Neuronal stem cell (in vitro differentiated cells): ENCODE data around the gene IFNB1.

Source experiments
- DNase-seq: peaks from one replicate; pipeline ENCODE4 v3.0.0-alpha.2; 2013; ENCODE audit warnings: low spot score
- H2AFZ ChIP-seq: one replicate; pipeline ENCODE4 v1.6.1; 2013; ENCODE audit warnings: mild to moderate bottlenecking, low read length, inconsistent platforms
- H2AK5ac ChIP-seq: 2 replicates; pipeline ENCODE4 v1.6.1; 2013; ENCODE audit warnings: low read depth, mild to moderate bottlenecking, inconsistent platforms, low read length, moderate library complexity, mixed read lengths
- H2BK120ac ChIP-seq: 2 replicates; pipeline ENCODE4 v1.6.1; 2013; ENCODE audit warnings: low read depth, mild to moderate bottlenecking, inconsistent platforms, low read length, moderate library complexity, mixed read lengths
- H2BK12ac ChIP-seq: one replicate; pipeline ENCODE4 v1.6.1; 2013; ENCODE audit warnings: low read length, inconsistent platforms
- H2BK15ac ChIP-seq: 2 replicates; pipeline ENCODE4 v1.6.1; 2013; ENCODE audit warnings: mild to moderate bottlenecking, low read length, inconsistent platforms, mixed read lengths
- H2BK5ac ChIP-seq: one replicate; pipeline ENCODE4 v1.6.1; 2013; ENCODE audit warnings: inconsistent platforms, mild to moderate bottlenecking, low read length, moderate library complexity
- H3K14ac ChIP-seq: one replicate; pipeline ENCODE4 v1.6.1; 2013; ENCODE audit warnings: low read length, inconsistent platforms
- H3K18ac ChIP-seq: 2 replicates; pipeline ENCODE4 v1.6.1; 2013; ENCODE audit warnings: low read length, inconsistent platforms
- H3K23ac ChIP-seq: 2 replicates; pipeline ENCODE4 v1.6.1; 2013; ENCODE audit warnings: low read depth, mild to moderate bottlenecking, mixed read lengths, low read length, inconsistent platforms; ENCODE audit not compliant: poor library complexity
- H3K27ac ChIP-seq: replicated peaks from 3 replicates; pipeline ENCODE4 v1.5.1; 2013; ENCODE audit warnings: low read length, inconsistent platforms
- H3K27me3 ChIP-seq, 3 experiments: 2 replicates each; pipeline ENCODE4 v1.6.1; 2013; ENCODE audit warnings: low read length in 3 of 3, mild to moderate bottlenecking in 2 of 3, inconsistent platforms in 1 of 3, low read depth in 1 of 3, mixed read lengths in 1 of 3, moderate library complexity in 1 of 3; ENCODE audit not compliant: control insufficient read depth in 3 of 3, insufficient read depth in 3 of 3
- H3K36me3 ChIP-seq, 2 donors: replicated peaks in 1 of 2; 2 replicates each; pipeline ENCODE4 v1.6.1; 2013; ENCODE audit warnings: low read length in 2 of 2; ENCODE audit not compliant: control insufficient read depth in 2 of 2, insufficient read depth in 2 of 2
- H3K4ac ChIP-seq: 2 replicates; pipeline ENCODE4 v1.6.1; 2013; ENCODE audit warnings: inconsistent platforms, mild to moderate bottlenecking, low read length, moderate library complexity
- H3K4me1 ChIP-seq, 2 donors: 1 replicate in 1 of 2; 2 replicates in 1 of 2; pipeline ENCODE4 v1.6.1; 2013; ENCODE audit warnings: low read length in 2 of 2, low read depth in 1 of 2; ENCODE audit not compliant: control insufficient read depth in 2 of 2, insufficient read depth in 1 of 2
- H3K4me2 ChIP-seq: one replicate; pipeline ENCODE4 v1.6.1; 2013; ENCODE audit warnings: mild to moderate bottlenecking, low read length, inconsistent platforms; ENCODE audit not compliant: insufficient read depth, poor library complexity, severe bottlenecking
- H3K4me3 ChIP-seq, 2 donors: 2 replicates each; pipeline ENCODE4 v1.5.1; 2013; ENCODE audit warnings: low read length in 2 of 2, mild to moderate bottlenecking in 2 of 2, inconsistent platforms in 1 of 2, moderate library complexity in 1 of 2
- H3K79me1 ChIP-seq: one replicate; pipeline ENCODE4 v1.6.1; 2013; ENCODE audit warnings: low read depth, mild to moderate bottlenecking, inconsistent platforms, low read length, moderate library complexity
- H3K9ac ChIP-seq: one replicate; pipeline ENCODE4 v1.6.1; 2013; ENCODE audit warnings: mild to moderate bottlenecking, low read depth, low read length, inconsistent platforms; ENCODE audit not compliant: poor library complexity
- H3K9me3 ChIP-seq, 2 donors: replicated peaks in 1 of 2; 2 replicates each; pipeline versions ENCODE3 to v1.6.1; 2013; ENCODE audit warnings: low read length in 2 of 2, mild to moderate bottlenecking in 2 of 2, inconsistent platforms in 1 of 2, low read depth in 1 of 2, mixed read lengths in 1 of 2, moderate library complexity in 1 of 2; ENCODE audit not compliant: control insufficient read depth in 2 of 2, insufficient read depth in 1 of 2
- H4K8ac ChIP-seq: one replicate; pipeline ENCODE4 v1.6.1; 2013; ENCODE audit warnings: low read depth, mild to moderate bottlenecking, inconsistent platforms, low read length, moderate library complexity
- H4K91ac ChIP-seq: one replicate; pipeline ENCODE4 v1.6.1; 2013; ENCODE audit warnings: low read length, low read depth, mild to moderate bottlenecking, inconsistent platforms; ENCODE audit not compliant: poor library complexity
- WGBS, 2 donors: extraction: QIAGEN DNeasy Blood & Tissue Kit; methylation state at CpG; one replicate each; pipeline ENCODE4 v1.1.7; 2013; ENCODE audit warnings: missing lambda C conversion rate in 2 of 2, mixed read lengths in 1 of 2; ENCODE audit not compliant: insufficient read length in 2 of 2, insufficient replicate concordance in 1 of 2; ENCODE audit errors: extremely low coverage in 2 of 2; 5-methylcytosine and 5-hydroxymethylcytosine counted together

Gene IFNB1

GRCh38 chr9:21097817-21098216 lies 20.1 kb upstream of the IFNB1 start:
- Histone ChIP-seq H3K79me1 (no peaks in the 10 kb centered on the region), H3K9me3 (no peaks in the 10 kb centered on the region), H3K4me2 (no peak overlapping the region), H2BK120ac (no peak overlapping the region), H3K23ac (no peak overlapping the region), H2AFZ (no peak overlapping the region), H3K27ac (no peak overlapping the region), H3K18ac (no peak overlapping the region), H3K4ac (no peak overlapping the region), H3K4me1 (peaks cover 0 to 2% of the 10 kb centered on the region in 2 donors), H3K14ac (no peak overlapping the region), H3K4me3 (no peak overlapping the region), H3K27me3 (no peaks in the 10 kb centered on the region), H4K91ac (no peak overlapping the region), H2BK12ac (no peak overlapping the region), H3K9ac (no peak overlapping the region), H3K36me3 (no peaks in the 10 kb centered on the region), H2AK5ac (no peak overlapping the region), H2BK5ac (no peak overlapping the region), H4K8ac (no peak overlapping the region), H2BK15ac (no peak overlapping the region)
- WGBS, 2 donors = no CpG with 5 or more reads among the region's 2 CpGs
- no peak for DNase-seq

- H3K4me1 ChIP-seq = no peaks in the 10 kb centered on the region
- H3K4me2 ChIP-seq = no peak overlapping the region
- no peak overlapping the region for H2BK15ac ChIP-seq
- H3K4me3 ChIP-seq = no peak overlapping the region
- H2AK5ac ChIP-seq = no peak overlapping the region
- no peak overlapping the region for H2BK12ac ChIP-seq
- no peak overlapping the region for H3K4ac ChIP-seq
- DNase-seq = no peak
- no peaks in the 10 kb centered on the region for H3K27me3 ChIP-seq
- H2BK5ac ChIP-seq = no peak overlapping the region
- no peak overlapping the region for H4K8ac ChIP-seq
- H3K36me3 ChIP-seq = no peaks in the 10 kb centered on the region
- H2AFZ ChIP-seq = peak overlapping the region; percentile 42
- H3K27ac ChIP-seq = no peak overlapping the region
- no peak overlapping the region for H4K91ac ChIP-seq
- no peak overlapping the region for H3K18ac ChIP-seq
- H3K23ac ChIP-seq = no peak overlapping the region
- H3K9ac ChIP-seq = no peak overlapping the region
- WGBS, 2 donors = no CpG with 5 or more reads among the region's 2 CpGs
- no peak overlapping the region for H3K14ac ChIP-seq
- H3K79me1 ChIP-seq = no peaks in the 10 kb centered on the region
- H3K9me3 ChIP-seq = no peaks in the 10 kb centered on the region
- H2BK120ac ChIP-seq = no peak overlapping the region
Measured at GRCh38 chr9:21096901-21097255, 19.1 kb upstream of the IFNB1 start.

GRCh38 chr9:21096172-21096900 lies 18.6 kb upstream of the IFNB1 start:
- no peak for DNase-seq
- Histone ChIP-seq H2BK12ac (no peak overlapping the region), H3K18ac (no peak overlapping the region), H4K8ac (no peak overlapping the region), H2AFZ (peak overlapping the region; percentile 42), H3K4ac (no peak overlapping the region), H3K4me3 (no peak overlapping the region), H3K79me1 (no peaks in the 10 kb centered on the region), H2AK5ac (no peak overlapping the region), H2BK15ac (no peak overlapping the region), H3K14ac (no peak overlapping the region), H4K91ac (no peak overlapping the region), H2BK120ac (no peak overlapping the region), H3K27ac (no peak overlapping the region), H2BK5ac (no peak overlapping the region), H3K23ac (no peak overlapping the region), H3K9me3 (no peaks in the 10 kb centered on the region), H3K27me3 (no peaks in the 10 kb centered on the region), H3K4me1 (no peaks in the 10 kb centered on the region), H3K4me2 (no peak overlapping the region), H3K36me3 (no peaks in the 10 kb centered on the region), H3K9ac (no peak overlapping the region)
- 100% methylated on average over 2 of the region's 6 CpGs; no CpG with 5 or more reads in 1 of the 2 donors for WGBS, 2 donors

- no peak overlapping the region for H3K18ac ChIP-seq
- H3K27ac ChIP-seq = no peak overlapping the region
- no peak overlapping the region for H3K4me3 ChIP-seq
- no peak overlapping the region for H2AK5ac ChIP-seq
- no peak overlapping the region for H3K9ac ChIP-seq
- no peak for DNase-seq
- H3K4me1 ChIP-seq = no peaks in the 10 kb centered on the region
- no peaks in the 10 kb centered on the region for H3K27me3 ChIP-seq
- H3K9me3 ChIP-seq = no peaks in the 10 kb centered on the region
- H2AFZ ChIP-seq = no peak overlapping the region
- no peak overlapping the region for H2BK120ac ChIP-seq
- no peak overlapping the region for H3K23ac ChIP-seq
- H4K8ac ChIP-seq = no peak overlapping the region
- H3K4me2 ChIP-seq = no peak overlapping the region
- no peaks in the 10 kb centered on the region for H3K36me3 ChIP-seq
- no peak overlapping the region for H2BK12ac ChIP-seq
- no peaks in the 10 kb centered on the region for H3K79me1 ChIP-seq
- no peak overlapping the region for H3K4ac ChIP-seq
- no peak overlapping the region for H4K91ac ChIP-seq
- H2BK15ac ChIP-seq = no peak overlapping the region
- no peak overlapping the region for H3K14ac ChIP-seq
- H2BK5ac ChIP-seq = no peak overlapping the region
Measured at GRCh38 chr9:21095561-21095960, 17.8 kb upstream of the IFNB1 start.
